Cardiac fibroblast (primary cell): ENCODE measurements around the gene ABCG8.

ENCODE experiments used
- DNase-seq, 2 donors: peaks; one replicate each; pipeline versions ENCODE4 v3.0.0 to v3.0.0-alpha.2; 2010; ENCODE audit warnings: low read depth in 2 of 2
- H3K4me3 ChIP-seq, 2 donors: replicated peaks in 1 of 2; 1 replicate in 1 of 2; 2 replicates in 1 of 2; pipeline ENCODE4 v1.5.1; 2011; ENCODE audit warnings: low read depth in 2 of 2, low read length in 2 of 2, mild to moderate bottlenecking in 2 of 2, moderate library complexity in 1 of 2
- TF ChIP-seq, protein P1 (sequence below): IDR thresholded peaks from one replicate; pipeline ENCODE4 v1.5.1; 2011; ENCODE audit warnings: low read depth, mild to moderate bottlenecking, low read length, inconsistent platforms

ABCG8 gene

DNA sequence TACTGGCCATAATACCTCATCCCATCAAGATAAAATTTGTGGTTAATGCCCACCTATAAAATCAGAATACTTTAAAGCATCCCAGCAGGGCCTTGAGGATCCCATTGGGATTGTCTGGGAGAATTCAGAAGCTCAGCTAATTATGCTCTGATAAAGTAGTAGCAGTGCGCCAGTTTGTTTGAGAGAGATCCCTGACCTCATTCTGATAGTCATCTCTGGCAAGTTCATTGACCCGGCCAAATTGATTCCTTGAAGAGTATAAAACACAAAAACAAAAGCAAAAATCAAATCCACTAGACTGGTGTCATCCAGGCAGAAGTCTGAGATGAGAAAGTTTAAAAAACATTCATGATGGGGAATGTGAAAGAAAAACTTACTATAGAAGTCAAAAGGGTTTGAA lies 14.3 kb upstream of the ABCG8 start:
- DNase-seq, result no peak
- H3K4me3 ChIP-seq, result no peak overlapping the region
- TF ChIP-seq, protein P1, sequence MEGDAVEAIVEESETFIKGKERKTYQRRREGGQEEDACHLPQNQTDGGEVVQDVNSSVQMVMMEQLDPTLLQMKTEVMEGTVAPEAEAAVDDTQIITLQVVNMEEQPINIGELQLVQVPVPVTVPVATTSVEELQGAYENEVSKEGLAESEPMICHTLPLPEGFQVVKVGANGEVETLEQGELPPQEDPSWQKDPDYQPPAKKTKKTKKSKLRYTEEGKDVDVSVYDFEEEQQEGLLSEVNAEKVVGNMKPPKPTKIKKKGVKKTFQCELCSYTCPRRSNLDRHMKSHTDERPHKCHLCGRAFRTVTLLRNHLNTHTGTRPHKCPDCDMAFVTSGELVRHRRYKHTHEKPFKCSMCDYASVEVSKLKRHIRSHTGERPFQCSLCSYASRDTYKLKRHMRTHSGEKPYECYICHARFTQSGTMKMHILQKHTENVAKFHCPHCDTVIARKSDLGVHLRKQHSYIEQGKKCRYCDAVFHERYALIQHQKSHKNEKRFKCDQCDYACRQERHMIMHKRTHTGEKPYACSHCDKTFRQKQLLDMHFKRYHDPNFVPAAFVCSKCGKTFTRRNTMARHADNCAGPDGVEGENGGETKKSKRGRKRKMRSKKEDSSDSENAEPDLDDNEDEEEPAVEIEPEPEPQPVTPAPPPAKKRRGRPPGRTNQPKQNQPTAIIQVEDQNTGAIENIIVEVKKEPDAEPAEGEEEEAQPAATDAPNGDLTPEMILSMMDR, result no peak

DNA sequence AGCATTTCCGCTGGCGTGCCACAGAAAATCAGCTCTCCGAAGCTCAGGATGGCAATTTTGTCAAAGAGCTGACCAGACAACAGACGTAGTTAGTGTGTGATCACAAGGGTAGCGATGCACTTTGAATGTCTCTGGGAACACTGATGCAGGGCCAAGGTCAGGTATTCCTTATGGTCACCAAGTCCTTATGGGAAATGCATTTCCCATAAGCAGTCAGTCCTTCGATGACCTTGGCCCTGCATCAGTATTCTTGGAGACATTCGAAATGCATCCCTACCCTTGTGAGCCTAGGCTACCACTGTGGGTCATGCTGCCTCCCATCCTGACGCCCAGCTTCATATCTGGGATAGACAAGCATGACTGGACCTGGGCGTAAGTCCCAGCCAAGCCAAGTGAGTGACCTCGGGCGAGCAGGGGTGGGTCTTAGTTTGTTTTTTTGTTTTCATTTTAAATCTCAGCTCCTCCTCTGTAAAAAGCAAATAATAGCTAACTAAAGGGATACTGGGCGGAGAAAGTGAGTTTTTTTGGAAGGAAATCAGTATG lies 13.7 kb upstream of the ABCG8 start:
- H3K4me3 ChIP-seq, result no peak overlapping the region
- no peak for DNase-seq
- TF ChIP-seq, protein P1, result no peak

GRCh38 chr2:43825841-43826240 lies 12.9 kb upstream of the ABCG8 start:
- H3K4me3 ChIP-seq, result no peak overlapping the region
- TF ChIP-seq, protein P1, result no peak
- no peak for DNase-seq

- DNase-seq, result no peak
- no peak overlapping the region for H3K4me3 ChIP-seq
- TF ChIP-seq, protein P1, result no peak
Observed at GRCh38 chr2:43826305-43827250, 12.2 kb upstream of the ABCG8 start.

DNA sequence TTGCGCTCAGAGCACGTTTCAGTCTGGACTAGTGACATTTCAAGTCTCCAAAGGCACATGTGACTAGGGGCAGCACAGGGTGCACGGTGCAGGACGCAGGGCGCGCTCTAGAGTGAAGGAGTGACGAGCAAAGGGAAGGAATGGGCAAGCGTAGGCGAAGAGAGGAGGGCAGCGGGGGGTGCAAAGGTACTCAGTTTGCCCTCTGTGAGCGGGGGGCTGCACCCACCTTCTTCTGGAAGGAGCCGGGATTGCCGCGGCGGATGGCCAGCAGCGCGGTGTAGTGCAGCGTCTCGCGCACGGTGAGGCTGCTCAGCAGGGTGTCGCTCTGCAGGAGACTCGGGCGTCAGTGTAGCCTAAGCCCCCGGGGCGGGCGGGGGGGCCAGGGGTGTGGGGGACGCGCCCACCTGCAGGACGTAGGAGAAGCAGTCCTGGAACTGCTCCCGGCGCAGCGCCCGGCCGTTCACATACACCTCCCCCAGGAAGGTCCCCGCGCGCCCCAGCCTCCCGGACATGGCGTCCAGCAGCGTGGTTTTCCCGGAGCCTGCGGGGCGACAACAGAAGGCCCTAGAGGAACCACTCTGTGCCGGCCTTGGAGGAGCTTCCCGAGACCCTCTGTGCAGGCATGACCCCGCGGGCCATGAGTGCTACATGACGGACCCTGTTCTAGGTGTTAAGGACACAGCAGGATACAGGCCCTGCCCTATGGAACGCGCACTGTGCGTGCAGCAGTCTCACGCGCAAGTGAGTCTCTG lies 7.1 kb upstream of the ABCG8 start:
- peak overlapping the region; percentile 4 to 25 for H3K4me3 ChIP-seq
- no peak for DNase-seq
- TF ChIP-seq, protein P1, result no peak

GRCh38 chr2:43832457-43832856 lies 6.3 kb upstream of the ABCG8 start:
- no peak overlapping the region for H3K4me3 ChIP-seq
- DNase-seq, result peak in 1 of 2 donors; percentile 8
- TF ChIP-seq, protein P1, result no peak
